ENCODE measurements around the gene CD1B.
"Not testable (repeated sequence)": the region's sequence is repeated elsewhere in the genome, so short reads cannot be mapped to it uniquely, and the experiment has no call there.

Gene CD1B

DNA sequence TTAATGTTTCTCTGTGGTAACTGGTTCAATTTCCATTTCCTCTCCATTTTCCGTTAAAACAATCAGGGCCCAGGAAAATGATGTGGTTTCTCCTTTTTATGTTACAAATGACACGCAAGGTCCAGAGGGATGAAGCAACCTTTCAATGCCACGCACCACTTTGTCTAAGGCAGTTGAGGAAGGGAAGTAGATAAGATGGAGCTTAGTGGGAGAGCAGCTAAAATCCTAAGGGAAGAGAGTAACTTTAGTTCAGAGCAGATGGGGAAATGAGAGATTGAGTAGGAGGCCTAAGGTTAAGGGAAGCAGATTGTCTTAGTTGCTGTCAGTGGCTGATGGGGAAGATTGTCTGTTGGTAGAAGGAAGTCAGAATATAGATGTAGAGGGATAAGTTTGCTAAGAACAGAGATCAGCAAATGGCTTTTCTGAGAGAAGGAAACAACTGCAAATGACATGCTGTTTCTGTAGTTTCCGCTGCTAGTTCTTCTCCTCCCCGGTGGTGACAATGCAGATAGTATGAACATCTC is 40.9 kb downstream of the CD1B start:
- CTCF ChIA-PET: no interaction called here
- POLR2A ChIA-PET: no interaction called here
- no peak for DNase-seq (ENCODE audit: extremely low spot score)
- TF ChIP-seq LEF1 (IDR thresholded peaks at IDR 0.05; ENCODE audit: borderline replicate concordance): no peak
- no peak for TF ChIP-seq BHLHE40 (IDR thresholded peaks at IDR 0.05; ENCODE audit: borderline replicate concordance)
- no peak for TF ChIP-seq L3MBTL2 (conservative IDR thresholded peaks at IDR 0.05)

DNA sequence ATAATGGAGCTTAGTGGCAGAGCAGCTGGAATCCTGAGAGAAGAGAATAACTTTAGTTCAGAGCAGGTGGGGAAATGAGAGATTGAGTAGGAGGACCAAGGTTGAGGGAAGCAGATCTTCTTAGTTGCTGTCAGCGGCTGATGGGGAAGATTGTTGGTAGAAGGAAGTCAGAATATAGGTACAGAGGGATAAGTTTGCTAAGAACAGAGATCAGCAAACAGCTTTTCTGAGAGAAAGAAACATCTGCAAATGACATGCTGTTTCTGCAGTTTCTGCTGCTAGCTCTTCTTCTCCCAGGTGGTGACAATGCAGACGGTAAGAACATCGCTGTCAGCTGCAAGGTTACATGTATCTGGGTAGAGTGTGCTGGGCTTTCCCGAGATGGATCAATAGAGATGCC is 41.5 kb downstream of the CD1B start, which contains the start of gene CD1C:
TSS of gene CD1C (plus strand) at position 113 of the 400 bp plus-strand sequence. CDS start at position 255, 142 bp downstream.
- CTCF ChIA-PET: no interaction called here
- POLR2A ChIA-PET: no interaction called here
- TF ChIP-seq ELF4 (IDR thresholded peaks at IDR 0.05): no peak
- no peak for DNase-seq (ENCODE audit: extremely low spot score)

DNA sequence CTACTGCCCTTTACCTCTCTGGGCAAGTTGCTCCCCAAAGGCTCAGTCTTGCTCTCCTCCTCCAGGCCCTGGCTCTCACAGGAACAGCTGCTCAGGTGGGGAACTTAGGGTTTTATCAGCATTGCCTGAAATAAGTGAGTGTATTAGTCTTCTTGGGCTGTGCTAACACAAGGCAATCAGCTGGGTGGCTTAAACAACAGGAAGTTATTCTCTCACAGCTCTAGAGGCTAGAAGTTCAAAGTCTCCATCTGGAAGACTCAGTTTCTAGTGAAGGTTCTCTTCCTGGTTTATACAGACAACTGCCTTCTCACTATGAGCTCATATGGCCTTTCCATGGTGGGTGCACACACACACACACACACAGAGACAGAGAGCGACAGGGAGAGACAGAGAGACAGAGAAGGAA is 44.4 kb downstream of the CD1B start:
- POLR2A ChIA-PET: no interaction called here
- CTCF ChIA-PET: no interaction called here
- DNase-seq (ENCODE audit: extremely low spot score): no peak
- TF ChIP-seq CTBP1 (IDR thresholded peaks at IDR 0.05; ENCODE audit: borderline replicate concordance) (no peak), L3MBTL2 (conservative IDR thresholded peaks at IDR 0.05) (no peak), SP1 (IDR thresholded peaks at IDR 0.05) (no peak), FOXA1 (IDR thresholded peaks at IDR 0.05) (no peak), BHLHE40 (IDR thresholded peaks at IDR 0.05; ENCODE audit: borderline replicate concordance) (no peak), LEF1 (IDR thresholded peaks at IDR 0.05; ENCODE audit: borderline replicate concordance) (no peak), NFRKB (IDR thresholded peaks at IDR 0.05) (no peak), FOXM1 (IDR thresholded peaks at IDR 0.05; ENCODE audit: borderline replicate concordance) (no peak), TARDBP (IDR thresholded peaks at IDR 0.05) (no peak)

DNA sequence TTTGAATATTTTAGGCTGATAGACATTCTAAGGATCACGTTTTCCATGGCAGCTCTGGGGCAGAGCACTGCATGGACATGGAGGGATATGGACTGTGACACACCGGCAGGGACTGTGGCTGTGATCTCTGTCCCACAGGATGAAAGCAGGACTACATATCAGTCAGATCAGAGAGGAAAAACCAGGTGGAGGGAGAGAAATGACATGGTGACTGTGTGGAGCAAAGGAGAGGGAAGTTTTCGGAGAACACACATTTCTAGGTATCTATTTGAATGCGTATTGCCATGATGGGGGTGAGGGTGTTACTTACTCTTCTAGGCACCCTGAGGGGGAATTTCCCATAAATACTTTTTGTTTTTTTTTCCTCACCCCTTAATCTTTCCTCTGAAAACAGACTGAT is 44.8 kb downstream of the CD1B start:
- ChIA-PET CTCF (no interaction called here), POLR2A (no interaction called here)
- no peak for TF ChIP-seq ARNT (IDR thresholded peaks at IDR 0.05)
- TF ChIP-seq BHLHE40 (IDR thresholded peaks at IDR 0.05; ENCODE audit: borderline replicate concordance): no peak
- no peak for TF ChIP-seq TARDBP (IDR thresholded peaks at IDR 0.05)
- TF ChIP-seq L3MBTL2 (conservative IDR thresholded peaks at IDR 0.05): no peak
- TF ChIP-seq, protein P1, sequence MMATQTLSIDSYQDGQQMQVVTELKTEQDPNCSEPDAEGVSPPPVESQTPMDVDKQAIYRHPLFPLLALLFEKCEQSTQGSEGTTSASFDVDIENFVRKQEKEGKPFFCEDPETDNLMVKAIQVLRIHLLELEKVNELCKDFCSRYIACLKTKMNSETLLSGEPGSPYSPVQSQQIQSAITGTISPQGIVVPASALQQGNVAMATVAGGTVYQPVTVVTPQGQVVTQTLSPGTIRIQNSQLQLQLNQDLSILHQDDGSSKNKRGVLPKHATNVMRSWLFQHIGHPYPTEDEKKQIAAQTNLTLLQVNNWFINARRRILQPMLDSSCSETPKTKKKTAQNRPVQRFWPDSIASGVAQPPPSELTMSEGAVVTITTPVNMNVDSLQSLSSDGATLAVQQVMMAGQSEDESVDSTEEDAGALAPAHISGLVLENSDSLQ (IDR thresholded peaks at IDR 0.05): no peak
- no peak for TF ChIP-seq FOXK2 (IDR thresholded peaks at IDR 0.05)
- TF ChIP-seq FOXA1 (IDR thresholded peaks at IDR 0.05): no peak
- no peak for TF ChIP-seq ELF4 (IDR thresholded peaks at IDR 0.05)
- TF ChIP-seq FOXM1 (IDR thresholded peaks at IDR 0.05; ENCODE audit: borderline replicate concordance): no peak
- TF ChIP-seq SP1 (IDR thresholded peaks at IDR 0.05): no peak
- no peak for TF ChIP-seq NFRKB (IDR thresholded peaks at IDR 0.05)
- no peak for TF ChIP-seq SUZ12 (IDR thresholded peaks at IDR 0.05)
- no peak for DNase-seq (ENCODE audit: extremely low spot score)

DNA sequence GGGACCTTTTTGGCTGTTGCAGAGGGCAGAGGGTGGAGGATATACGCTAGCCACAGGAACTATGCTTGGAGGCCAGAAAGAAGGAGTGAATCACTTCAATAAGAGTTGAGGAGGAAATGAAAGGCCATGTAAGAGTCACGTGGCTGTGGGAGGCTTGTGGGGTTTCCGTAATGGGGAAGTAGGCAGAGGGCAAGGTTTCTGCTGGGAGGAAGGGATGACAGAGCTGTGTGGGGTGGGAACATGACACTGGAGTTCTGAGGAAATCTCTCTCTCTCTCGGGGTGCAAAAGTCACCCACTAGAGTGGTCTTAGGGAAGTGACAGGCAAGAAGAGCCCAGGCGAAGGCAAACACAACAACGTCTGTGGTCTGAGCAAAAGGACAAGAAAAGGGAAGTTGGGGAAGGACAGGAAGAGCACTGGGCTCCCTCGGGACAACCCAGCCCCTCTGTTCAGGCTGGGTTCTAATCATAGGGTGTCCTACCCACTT is 45.5 kb downstream of the CD1B start:
- no peak for DNase-seq (ENCODE audit: extremely low spot score)
- TF ChIP-seq L3MBTL2 (conservative IDR thresholded peaks at IDR 0.05): no peak
- no peak for TF ChIP-seq FOXK2 (IDR thresholded peaks at IDR 0.05)
- TF ChIP-seq SUZ12 (IDR thresholded peaks at IDR 0.05): no peak
- no peak for TF ChIP-seq SP1 (IDR thresholded peaks at IDR 0.05)
- no peak for TF ChIP-seq CTBP1 (IDR thresholded peaks at IDR 0.05; ENCODE audit: borderline replicate concordance)
- no peak for TF ChIP-seq BHLHE40 (IDR thresholded peaks at IDR 0.05; ENCODE audit: borderline replicate concordance)
- ChIA-PET CTCF (no interaction called here), POLR2A (no interaction called here)

DNA sequence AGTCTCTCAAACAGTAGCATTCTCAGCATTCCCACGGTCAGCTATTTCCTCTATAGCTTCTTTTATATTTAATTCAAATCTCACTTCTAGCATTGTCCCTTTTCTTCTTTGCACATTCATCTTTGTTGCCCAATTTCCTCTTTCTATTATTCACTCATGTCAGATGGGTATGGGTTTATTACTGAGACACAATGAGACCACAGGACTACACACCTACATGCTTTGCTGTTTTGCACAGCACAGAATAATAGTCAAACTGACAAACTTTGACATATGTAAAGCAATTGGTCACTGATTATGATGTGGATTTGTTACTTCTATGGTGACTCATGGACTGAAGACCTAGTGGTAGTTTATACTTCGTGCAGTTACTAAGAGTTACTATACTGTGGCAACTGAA is 47.4 kb downstream of the CD1B start:
- ChIA-PET CTCF (interaction anchor here (0.7 kb wide), 1 partner anchor 49 kb away, joined by 5 read pairs; no protein-coding TSS in a partner anchor), POLR2A (no interaction called here)
- DNase-seq (ENCODE audit: extremely low spot score): no peak
- TF ChIP-seq FOXK2 (IDR thresholded peaks at IDR 0.05) (no peak), HDGF (IDR thresholded peaks at IDR 0.05; ENCODE audit: borderline replicate concordance) (no peak), BHLHE40 (IDR thresholded peaks at IDR 0.05; ENCODE audit: borderline replicate concordance) (no peak), SP1 (IDR thresholded peaks at IDR 0.05) (no peak), ZNF384 (IDR thresholded peaks at IDR 0.05) (no peak), FOXM1 (IDR thresholded peaks at IDR 0.05; ENCODE audit: borderline replicate concordance) (no peak), NFRKB (IDR thresholded peaks at IDR 0.05) (no peak), L3MBTL2 (conservative IDR thresholded peaks at IDR 0.05) (no peak), FOXA1 (IDR thresholded peaks at IDR 0.05) (no peak)

DNA sequence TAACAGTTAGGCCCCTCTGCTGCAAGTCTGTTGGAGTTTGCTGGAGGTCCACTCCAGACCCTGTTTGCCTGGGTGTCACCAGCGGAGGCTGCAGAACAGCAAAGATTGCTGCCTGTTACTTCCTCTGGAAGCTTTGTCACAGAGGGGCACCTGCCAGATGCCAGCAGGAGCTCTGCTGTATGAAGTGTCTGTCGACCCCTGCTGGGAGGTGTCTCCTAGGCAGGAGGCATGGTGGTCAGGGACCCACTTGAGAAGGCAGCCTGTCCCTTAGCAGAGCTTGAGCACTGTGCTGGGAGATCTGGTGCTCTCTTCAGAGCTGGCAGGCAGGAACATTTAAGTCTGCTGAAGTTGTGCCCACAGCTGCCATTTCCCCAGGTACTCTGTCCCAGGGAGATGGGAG is 48.9 kb downstream of the CD1B start:
- POLR2A ChIA-PET; CTCF ChIA-PET; DNase-seq (ENCODE audit: extremely low spot score): not testable (repeated sequence)
